GM18873 (cell line): ENCODE data around the gene ARL8B.
"Not testable (repeated sequence)": the region's sequence is repeated elsewhere in the genome, so short reads cannot be mapped to it uniquely, and the experiment has no call there.

ENCODE experiments used
- ATAC-seq: cut with Tn5 transposase; IDR thresholded peaks from one replicate; pipeline ENCODE4 v1.9.1; 2021; ENCODE audit warnings: mild to moderate bottlenecking, moderate library complexity, moderate number of reproducible peaks; ENCODE audit not compliant: unreplicated experiment, low FRiP score

The ARL8B gene

DNA sequence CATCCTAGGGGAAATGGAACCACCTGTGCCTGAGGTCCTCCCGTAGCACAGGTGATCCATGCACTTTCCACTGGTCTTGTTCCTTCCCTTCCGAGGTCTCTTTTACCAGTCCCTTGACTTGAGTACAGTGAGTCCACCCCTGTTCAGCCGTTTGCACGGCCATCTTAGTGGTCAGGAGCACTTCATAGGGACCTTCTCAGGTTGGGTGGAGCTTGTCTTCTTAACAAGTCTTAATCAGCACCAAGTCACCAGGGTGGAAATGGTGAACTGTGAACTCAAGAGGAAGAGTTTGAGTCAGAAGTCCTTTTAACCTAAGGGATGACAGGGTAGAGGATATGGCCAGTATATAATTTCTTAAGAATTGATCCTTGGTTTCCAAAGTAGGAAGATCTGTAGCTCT lies 21.4 kb downstream of the ARL8B start:
- ATAC-seq, result no peak

DNA sequence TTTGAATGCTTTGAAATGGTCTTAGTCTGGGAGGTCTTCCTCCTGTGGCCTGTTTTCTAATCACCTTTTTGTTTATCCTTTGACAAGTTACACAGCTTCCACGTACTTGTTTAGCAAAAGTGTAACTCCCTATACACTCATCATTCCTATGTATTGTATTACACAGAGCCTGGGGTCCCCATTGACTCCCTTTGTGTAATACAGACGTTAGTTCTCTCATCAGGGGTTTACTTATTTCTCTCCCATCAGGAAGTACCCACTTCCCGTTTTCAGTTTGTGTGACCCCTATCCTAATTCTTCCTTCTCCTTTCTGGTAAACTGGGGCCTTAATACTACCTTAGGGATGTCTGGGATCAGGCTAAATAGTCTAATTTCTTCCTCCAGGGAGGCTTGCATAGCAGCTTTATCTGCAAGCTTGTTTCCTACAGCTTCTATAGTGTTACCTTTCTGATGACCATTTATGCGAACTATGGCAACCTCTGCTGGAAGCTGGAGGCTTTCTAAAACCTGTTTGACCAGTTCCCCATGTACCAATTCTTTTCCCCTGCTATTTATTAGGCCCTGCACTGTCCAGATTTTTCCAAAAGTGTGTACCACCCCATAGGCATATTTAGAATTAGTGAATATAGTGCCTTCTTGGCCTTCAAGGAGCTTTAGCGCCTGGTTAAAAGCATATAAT lies 22.4 kb downstream of the ARL8B start:
- ATAC-seq, result no peak

DNA sequence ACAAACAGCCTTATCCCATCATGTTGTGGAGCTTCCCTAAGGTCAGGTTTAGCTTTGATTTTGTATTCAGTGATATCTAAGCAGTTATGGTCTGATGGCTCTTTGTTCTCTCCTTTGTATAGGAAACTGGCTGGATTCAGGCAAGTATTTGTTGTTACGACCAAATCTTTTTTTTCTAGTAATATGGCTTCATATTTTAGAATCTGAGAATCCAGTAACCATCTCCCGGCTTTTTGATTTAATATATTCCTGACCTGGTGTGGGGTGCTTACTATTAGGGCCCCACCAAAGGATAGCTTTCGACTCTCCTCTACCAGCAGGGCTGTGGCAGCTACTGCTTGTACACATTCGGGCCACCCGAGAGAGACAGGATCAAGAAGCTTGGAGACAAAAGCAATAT lies 23.0 kb downstream of the ARL8B start:
- no peak for ATAC-seq

DNA sequence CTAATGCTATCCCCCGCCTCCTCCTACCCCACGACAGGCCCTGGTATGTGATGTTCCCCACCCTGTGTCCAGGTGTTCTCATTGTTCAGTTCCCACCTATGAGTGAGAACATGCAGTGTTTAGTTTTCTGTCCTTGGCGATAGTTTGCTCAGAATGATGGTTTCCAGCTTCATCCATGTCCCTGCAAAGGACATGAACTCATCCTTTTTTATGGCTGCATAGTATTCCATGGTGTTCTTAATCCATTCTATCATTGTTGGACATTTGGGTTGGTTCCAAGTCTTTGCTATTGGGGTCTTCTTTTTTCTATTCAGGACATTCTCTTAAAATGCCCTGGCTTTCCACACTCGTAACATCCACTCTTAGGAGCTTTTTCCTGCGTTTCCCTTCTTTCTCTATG lies 25.1 kb downstream of the ARL8B start:
- not testable (repeated sequence) for ATAC-seq

DNA sequence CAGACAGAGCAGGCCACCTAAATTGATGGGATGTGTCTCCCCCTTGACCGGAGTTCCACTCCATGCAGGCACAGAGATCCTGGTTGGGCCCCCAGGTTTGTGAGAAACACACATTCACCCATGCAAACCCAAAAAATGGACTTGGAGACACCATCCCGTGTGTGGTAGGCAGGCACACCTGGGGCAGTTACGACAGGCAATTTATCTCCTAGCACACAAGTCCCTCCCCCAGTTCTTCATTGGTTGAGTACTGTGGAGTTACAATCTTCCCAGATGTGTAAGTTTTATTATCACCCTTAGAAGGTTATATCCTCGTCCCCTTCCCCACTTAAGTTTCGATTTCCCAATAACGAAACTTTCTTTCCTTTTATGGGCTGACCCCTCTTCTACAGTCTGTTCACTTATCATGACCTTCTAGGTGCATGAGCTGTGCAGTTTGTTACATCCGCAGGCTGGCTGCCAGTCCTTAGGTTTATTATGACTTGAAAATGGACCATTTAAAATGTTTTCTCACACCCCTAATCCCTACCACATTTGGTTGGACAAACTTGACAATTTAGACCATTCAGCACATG lies 27.3 kb downstream of the ARL8B start:
- ATAC-seq, result no peak

DNA sequence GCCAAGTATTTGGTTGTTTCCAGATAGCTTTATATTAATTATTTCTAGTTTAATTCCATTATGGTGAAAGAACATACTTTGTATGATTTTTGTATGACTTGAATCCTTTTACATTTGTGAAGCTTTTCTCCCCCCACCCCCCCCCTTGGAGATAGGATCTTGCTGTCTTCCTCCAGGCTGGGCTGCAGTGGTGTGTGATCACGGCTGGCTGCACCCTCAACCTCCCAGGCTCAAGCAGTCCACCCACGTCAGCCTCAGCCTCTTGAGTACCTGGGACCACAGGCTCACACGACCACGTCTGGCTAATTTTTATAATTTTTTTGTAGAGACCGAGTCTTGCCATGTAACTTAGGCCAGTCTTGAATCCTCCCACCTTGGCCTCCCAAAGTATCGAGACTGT lies 29.5 kb downstream of the ARL8B start:
- no peak for ATAC-seq

DNA sequence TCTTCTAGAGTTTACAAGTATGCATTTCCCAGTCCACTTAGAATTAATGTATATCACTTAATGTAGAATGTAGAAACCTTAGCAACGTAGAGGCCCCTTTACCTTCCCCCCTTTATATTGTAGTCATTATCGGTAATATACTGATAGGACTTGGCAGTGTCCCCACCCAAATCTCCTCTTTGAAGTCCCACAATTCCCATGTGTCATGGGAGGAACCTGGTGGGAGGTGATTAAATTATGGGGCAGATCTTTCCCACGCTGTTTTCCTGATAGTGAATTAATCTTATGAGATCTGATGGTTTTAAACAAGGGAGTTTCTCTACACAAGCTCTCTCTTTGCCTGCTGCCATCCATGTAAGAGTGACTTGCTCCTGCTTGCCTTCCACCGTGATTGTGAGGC lies 31.0 kb downstream of the ARL8B start:
- ATAC-seq, result no peak

DNA sequence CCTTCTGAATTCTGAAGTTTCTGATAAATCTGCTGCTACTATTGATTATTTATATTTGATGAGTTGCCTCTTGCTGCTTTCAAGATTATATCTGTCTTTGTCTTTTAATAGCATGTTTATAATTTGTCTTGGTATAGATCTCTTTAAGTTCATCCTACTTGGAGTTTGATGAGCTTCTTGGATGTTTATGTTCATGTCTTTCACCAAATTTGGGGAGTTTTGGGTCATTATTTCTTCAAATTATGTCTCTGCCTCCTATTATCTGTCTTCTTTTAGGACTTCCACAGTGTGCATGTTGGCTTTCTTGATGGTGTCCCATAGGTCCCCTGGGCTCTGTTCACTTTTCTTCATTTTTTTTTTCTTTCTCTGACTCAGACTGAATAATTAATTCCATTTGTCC lies 33.1 kb downstream of the ARL8B start:
- ATAC-seq, result no peak

DNA sequence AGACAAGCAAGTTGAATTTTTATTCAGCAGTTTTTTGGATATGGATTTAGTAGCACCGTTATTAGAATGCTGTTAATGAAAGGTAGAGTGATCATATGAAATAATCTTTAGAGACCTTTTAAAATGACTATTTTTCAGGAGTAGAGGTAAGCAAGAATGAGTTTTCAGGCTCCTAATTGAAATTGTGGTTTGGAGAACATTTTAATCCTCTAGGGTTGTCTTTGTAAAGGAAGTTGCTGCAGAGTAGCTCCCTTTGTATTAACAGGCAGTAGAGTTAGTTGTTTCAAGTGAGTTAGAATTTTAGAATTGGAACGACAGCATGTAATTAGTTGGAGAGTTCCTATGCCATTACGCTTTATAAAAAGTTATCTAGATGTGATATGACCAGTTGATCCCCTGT lies 38.2 kb downstream of the ARL8B start:
- ATAC-seq, result no peak

DNA sequence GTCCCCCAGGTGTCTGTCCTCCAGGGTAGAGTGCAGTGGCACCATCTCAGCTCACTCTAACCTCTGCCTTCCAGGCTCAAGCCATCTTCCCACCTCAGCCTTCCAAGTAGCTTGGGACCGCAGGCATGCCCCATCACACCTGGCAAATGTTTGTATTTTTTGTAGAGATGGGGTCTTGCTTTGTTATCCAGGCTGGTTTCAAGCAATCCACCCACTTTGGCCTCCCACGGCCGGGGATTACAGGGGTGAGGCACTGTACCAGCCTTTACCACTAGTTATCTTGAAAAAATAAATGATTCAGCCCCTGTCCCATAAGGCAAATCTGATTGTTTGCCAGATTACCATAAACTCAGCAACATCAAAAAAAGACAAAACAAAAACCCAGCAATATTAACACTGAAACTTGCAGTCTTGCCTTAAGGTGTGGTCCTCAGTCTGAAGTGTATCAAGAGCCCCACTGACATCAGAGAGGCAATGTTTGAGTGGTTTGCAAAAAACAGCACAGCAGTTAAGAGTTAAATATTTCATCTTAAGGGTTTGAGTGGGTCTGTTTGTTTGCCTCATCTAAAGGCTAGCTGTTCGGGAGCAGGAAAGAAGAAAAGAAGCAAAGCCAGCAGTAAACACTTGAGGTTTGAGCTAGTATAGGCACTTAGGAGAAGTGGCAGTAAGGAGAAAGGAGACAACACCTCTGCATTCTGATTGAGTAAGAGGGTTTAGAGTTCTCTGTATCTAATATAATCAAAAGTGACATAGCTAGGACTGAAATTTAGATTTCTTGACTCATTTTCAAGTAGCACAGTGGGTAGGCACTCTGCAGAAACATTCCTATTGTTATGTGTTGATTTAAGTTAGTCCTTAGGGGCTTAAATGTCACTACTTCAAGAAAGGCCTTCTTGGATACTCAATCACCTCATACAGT lies 39.1 kb downstream of the ARL8B start:
- ATAC-seq, result no peak

DNA sequence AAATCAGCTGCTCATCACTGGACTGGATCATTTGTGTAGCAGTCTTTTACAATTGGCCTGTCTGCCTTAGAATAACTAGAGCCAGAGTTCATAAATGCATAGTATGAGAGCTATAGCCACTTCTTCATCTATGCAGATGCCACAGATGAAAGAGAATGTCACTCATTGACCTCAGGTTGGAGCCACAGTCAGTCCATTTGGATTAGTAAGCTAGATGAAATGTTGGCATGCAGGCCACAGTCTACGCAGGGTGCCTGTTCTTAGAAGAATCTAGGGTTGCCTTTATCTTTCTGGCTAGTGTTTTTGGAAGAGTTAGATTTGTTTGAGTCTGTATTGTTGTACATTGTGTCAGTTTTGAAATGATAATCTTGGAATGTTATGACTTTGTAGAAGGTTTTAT lies 40.0 kb downstream of the ARL8B start:
- no peak for ATAC-seq

DNA sequence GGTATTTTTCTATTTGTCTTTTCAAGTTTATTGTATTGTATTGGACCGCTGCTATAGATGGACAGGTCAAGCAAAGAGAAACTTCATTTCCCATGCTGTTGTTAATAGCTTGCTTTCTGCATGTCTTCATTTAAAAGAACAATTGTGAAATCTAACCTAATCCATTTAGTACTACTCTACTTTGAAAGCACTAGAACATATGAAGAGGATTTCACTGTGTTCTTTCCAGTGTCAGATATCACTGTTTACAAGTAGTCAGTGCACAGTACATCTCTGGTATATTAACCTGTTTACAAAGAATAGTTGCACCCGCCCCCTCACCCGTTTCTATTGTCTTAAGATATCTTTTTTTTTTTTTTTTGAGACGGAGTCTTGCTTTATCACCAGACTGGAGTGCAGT lies 43.6 kb downstream of the ARL8B start:
- no peak for ATAC-seq

DNA sequence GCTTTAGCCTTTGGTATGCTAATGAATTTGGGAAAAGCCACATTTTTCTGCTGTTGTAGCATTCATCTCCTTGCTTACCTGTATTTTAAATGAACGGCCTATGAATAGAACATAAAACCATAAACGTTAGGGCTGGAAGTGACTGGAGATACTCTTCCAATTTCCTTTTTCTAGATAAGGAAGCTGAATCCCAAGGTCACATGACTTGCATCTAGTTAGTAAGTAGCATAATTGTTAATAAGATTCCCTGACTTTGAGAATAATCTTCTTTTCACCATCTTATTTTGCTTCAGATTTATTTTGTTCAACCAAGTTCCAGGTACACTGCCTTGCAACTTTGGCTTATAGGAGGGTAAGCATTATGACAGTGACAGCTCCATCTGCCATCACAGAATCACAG lies 44.8 kb downstream of the ARL8B start:
- ATAC-seq, result no peak

DNA sequence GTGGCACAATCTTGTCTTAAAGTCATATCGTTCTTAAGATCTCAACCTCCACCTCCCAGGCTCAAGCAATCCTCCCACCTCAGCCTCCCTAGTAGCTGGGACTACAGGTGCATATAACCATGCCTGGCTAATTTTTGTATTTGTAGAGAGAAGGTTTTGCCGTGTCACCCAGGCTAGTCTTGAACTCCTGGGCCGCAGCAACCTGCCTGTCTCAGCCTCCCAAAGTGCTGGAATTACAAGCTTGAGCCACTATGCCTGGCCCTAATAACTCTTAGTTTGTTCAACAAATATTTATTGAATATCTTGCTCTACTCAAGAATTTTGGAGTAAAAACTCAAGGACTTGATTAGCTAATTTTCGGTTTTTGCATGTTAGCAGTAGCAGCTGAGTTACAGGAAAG lies 46.0 kb downstream of the ARL8B start:
- no peak for ATAC-seq

DNA sequence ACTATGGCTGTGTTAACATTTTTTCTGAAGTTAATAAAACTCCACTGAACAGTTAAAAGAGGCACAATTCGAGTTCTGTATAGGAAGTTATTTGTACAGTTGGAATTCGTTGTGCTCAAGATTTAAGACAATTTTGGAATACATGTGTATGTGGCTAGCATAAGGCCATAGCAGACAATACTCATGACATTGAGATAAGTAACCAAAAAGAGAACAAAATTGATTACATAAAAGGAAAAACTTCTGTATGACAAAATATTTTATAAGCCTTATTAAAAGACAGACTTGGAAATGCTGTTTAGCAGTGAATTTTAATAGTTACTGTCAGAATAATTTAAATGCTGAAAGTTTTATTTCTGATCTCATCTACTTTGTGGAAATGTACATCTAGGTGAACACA lies 47.7 kb downstream of the ARL8B start:
- no peak for ATAC-seq

DNA sequence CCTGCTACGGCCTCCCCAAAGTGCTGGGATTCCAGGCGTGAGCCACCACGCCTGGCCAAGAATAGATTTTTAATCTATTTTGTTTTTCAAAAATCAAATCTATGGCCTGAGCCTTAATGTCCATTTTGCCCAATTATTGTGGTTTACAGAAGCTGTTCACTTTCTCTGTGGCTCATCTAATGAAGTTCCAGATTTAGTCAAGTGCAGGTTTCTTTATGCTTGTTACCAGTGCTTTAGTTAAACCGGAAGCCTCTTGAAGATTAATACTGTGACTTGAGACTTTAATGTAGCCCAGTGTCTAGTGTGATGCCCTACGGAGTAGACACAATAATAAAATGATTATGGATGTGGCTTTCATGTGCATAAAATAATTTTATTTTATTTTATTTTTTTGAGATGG lies 48.9 kb downstream of the ARL8B start:
- ATAC-seq, result no peak

DNA sequence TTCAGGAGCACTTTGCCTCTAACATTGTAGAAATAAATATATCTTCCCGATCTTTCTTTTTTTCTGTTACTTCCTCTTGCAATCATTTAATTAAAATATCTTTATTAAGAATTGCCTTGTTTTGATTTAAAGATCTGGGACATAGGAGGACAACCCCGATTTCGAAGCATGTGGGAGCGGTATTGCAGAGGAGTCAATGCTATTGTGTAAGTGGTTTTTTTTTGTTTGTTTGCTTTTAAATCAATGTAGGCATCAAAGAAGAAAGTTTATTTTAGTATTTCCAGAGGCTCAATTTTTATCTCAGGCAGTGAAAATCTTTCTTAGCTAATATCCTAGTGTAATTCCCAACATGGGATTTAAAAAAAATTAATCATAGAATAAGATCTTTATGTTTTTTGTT lies 49.9 kb downstream of the ARL8B start:
- ATAC-seq, result no peak

DNA sequence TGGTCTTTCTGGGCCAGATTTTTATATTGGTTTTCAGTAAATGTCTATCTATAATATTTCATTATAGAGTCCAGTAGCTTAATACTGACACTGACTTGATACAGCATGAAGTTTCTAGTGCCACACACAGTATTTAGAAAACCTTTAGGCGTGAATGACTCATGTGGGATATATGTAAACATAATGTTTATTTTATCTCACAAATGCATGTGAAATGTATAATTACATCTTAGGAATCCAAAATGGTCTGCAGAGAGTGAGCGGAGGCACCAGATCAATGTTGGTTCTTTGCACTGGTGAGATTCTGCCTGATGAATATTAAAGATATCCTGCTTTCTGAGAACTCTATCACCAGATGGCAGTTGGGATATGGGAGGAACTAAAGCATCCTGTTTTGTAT lies 56.9 kb downstream of the ARL8B start:
- not testable (repeated sequence) for ATAC-seq

DNA sequence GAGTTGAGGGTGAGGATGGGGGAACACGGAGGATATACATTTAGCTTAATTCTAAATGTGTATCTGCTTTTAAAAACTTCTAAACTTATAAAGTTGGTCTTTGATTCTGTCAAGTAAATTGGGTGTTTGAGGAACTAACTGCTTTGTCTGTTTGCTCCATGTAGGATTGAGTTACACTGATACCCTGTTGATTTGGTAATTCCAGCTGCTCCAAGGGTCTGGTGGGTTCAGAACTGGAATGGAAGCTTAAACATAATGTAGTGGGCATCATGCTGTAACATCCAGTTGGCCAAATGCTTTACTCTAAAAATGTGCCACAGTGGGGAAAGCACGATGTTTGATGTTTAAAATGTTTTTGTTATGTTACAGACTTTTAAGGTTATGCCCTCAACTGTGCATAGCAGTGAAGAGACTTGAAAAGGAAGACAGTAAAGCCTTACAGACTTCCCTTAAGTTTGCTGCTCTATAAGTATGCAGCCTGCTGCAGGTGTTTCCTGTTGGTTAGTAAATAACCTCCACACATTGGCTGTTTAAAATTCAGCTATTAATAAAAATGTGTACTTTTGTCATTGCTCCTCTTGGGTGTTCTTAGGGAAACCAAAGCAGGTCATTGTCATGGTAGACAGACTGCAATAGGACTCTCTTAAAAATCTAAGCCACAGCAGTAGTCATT lies 59.5 kb downstream of the ARL8B start:
- peak; percentile 80 for ATAC-seq

DNA sequence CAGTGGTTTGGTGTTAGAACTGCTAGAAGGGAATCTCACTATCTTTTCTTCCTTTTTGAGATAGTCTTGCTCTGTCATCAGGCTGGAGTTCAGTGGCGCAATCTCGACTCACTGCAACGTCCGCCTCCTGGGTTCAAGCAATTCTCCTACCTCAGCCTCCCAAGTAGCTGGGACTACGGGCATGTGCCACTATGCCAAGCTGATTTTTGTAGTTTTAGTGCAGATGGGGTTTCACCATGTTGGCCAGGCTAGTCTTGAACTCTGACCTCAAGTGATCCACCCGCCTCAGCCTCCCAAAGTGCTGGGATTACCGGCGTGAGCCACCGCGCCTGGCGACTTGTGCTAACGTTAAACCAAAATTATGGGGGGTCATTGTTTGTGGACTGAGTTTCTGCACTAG lies 61.6 kb downstream of the ARL8B start:
- ATAC-seq, result not testable (repeated sequence)

DNA sequence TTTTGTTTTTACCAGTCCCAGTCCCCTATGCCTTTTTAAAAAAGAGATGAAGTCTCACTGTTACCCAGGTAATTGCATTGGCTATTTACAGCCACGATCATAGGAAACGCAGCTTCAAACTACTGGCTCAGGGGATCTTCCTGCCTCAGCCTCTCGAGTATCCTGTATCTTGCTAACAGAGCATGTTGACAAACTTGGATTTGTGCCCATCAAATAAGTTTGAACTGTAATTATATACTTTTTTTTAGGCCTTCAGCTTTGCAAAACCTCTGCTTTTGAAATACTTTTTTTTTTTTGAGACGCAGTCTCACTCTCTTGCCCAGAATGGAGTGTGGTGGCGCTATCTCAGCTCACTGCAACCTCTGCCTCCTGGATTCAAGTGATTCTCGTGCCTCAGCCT lies 62.4 kb downstream of the ARL8B start:
- no peak for ATAC-seq
